ENCODE results near the gene CITED4. TPM values are rescaled to one million over a fixed set of nuclear protein-coding genes. Genes with fewer than 3 reads are reported as not detected.
A peak's percentile ranks its signal among the peaks of the same experiment; 100 is the strongest.

The CITED4 gene
- polyA plus RNA-seq, 1 of the 3 experiments (the other 2 are of a cell fraction), result 10.1 TPM

DNA sequence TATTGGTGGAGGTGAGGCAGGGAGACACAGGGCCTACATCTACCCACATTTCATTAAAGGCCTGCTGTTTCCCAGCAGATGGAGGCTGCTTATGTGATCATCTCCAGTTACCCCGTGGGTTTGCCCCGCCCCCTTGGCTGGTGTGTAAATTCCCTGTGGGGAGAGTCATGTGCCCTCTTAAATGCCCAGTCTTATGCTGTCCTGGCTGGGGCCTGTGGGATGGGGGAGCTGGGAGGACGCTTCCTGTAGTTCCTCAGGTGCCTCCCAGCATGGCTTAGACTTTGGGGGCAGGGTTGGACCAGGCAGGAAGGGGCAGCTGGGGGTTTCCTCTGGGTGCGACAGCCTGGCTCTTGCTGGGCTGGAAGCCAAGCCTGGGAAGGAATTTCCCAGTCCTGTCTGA is 15.5 kb upstream of the CITED4 start (continued):
- TF ChIP-seq, protein P1, sequence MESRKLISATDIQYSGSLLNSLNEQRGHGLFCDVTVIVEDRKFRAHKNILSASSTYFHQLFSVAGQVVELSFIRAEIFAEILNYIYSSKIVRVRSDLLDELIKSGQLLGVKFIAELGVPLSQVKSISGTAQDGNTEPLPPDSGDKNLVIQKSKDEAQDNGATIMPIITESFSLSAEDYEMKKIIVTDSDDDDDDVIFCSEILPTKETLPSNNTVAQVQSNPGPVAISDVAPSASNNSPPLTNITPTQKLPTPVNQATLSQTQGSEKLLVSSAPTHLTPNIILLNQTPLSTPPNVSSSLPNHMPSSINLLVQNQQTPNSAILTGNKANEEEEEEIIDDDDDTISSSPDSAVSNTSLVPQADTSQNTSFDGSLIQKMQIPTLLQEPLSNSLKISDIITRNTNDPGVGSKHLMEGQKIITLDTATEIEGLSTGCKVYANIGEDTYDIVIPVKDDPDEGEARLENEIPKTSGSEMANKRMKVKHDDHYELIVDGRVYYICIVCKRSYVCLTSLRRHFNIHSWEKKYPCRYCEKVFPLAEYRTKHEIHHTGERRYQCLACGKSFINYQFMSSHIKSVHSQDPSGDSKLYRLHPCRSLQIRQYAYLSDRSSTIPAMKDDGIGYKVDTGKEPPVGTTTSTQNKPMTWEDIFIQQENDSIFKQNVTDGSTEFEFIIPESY (IDR thresholded peaks at IDR 0.05; ENCODE audit: borderline replicate concordance, low read depth), result peak; percentile 48; the same call in 1 of the 2 replicates
- TF ChIP-seq, protein P2, sequence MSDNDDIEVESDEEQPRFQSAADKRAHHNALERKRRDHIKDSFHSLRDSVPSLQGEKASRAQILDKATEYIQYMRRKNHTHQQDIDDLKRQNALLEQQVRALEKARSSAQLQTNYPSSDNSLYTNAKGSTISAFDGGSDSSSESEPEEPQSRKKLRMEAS (IDR thresholded peaks at IDR 0.05; ENCODE audit: low read depth), result peak; percentile 92
- no peak for TF ChIP-seq SMC3 (IDR thresholded peaks at IDR 0.05; ENCODE audit: low read depth, low read length)
- TF ChIP-seq USF2 (IDR thresholded peaks at IDR 0.05; ENCODE audit: borderline replicate concordance, low read depth, low read length), result 0 out of 2 replicates have a peak, but pooled peaks have one; percentile 33
- TF ChIP-seq, protein P3, sequence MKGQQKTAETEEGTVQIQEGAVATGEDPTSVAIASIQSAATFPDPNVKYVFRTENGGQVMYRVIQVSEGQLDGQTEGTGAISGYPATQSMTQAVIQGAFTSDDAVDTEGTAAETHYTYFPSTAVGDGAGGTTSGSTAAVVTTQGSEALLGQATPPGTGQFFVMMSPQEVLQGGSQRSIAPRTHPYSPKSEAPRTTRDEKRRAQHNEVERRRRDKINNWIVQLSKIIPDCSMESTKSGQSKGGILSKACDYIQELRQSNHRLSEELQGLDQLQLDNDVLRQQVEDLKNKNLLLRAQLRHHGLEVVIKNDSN (IDR thresholded peaks at IDR 0.05; ENCODE audit: borderline replicate concordance, low read depth), result peak; percentile 83
- TF ChIP-seq RAD21 (IDR thresholded peaks at IDR 0.05; ENCODE audit: low read length), result no peak
- TF ChIP-seq NFIC (IDR thresholded peaks at IDR 0.05; ENCODE audit: borderline replicate concordance), result peak; percentile 92
- peak; percentile 41; the same call in 1 of the 2 replicates for TF ChIP-seq ELF1 (IDR thresholded peaks at IDR 0.05)

DNA sequence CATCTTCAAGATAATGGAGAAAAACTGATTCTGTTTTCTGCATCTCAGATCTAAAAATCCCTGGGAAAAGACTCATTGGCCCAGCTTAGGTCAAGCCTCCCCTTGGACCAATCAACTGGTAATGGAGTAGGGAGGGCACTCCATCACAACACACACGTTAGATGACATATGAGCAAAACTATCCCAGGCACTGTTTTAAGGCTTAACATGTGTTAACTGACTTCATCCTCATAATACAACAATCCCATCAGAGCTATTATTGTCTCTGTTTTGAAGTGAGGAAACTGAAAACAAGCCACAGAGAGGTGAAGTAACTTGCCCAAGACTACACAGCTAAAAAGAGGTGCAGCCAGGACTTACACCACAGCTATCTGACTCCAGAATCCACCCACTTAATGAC is 14.7 kb upstream of the CITED4 start:
- ChIA-PET CTCF (interaction anchor here (1.1 to 1.6 kb wide), 4 partner anchors 26 to 75 kb away, joined by 3 to 6 read pairs (median 4); no protein-coding TSS in a partner anchor), POLR2A (no interaction called here)
- peak overlapping the region; percentile 41; the same call in 1 of the 2 replicates for H3K4me2 ChIP-seq
- H2AFZ ChIP-seq (ENCODE audit: low read depth), result no peak overlapping the region
- H3K4me3 ChIP-seq (ENCODE audit: low read depth in 2 of 2, low read length in 1 of 2), result no peak overlapping the region
- H3K27ac ChIP-seq (ENCODE audit: low read depth in 2 of 2, low read length in 1 of 2), result peak overlapping the region; percentile 88 to 90
- H3F3A ChIP-seq (replicated peaks; ENCODE audit: insufficient read depth), result peaks cover 42% of the 10 kb centered on the region
- 64% methylated on average over 1 of the region's 1 CpG for WGBS (ENCODE audit: low lambda C conversion rate)
- no peaks in the 10 kb centered on the region for H3K9me2 ChIP-seq
- DNase-seq, result no peak
- no peaks in the 10 kb centered on the region for H3K79me2 ChIP-seq (ENCODE audit: insufficient read depth)
- peak overlapping the region; percentile 54 for H3K9ac ChIP-seq
- H3K9me3 ChIP-seq, result no peaks in the 10 kb centered on the region
- H3K27me3 ChIP-seq (ENCODE audit: insufficient read depth), result no peaks in the 10 kb centered on the region
- peaks cover 7 to 28% of the 10 kb centered on the region in 2 experiments; a peak in 3 of 4 replicates for H3K4me1 ChIP-seq (ENCODE audit: control insufficient read depth in 1 of 2, insufficient read depth in 2 of 2, low read depth in 1 of 2, low read length in 1 of 2)
- no peaks in the 10 kb centered on the region for H3K36me3 ChIP-seq (replicated peaks in 1 of 2; ENCODE audit: control insufficient read depth in 1 of 2, insufficient read depth in 2 of 2, low read length in 1 of 2)
- no peaks in the 10 kb centered on the region for H4K20me1 ChIP-seq (ENCODE audit: insufficient read depth)
- TF ChIP-seq ELF1 (IDR thresholded peaks at IDR 0.05) (no peak), GABPA (IDR thresholded peaks at IDR 0.05; ENCODE audit: low read depth) (no peak), JUND (IDR thresholded peaks at IDR 0.05) (no peak), GATA2 (CRISPR knock-in tag; IDR thresholded peaks at IDR 0.05) (no peak)
- TF ChIP-seq, protein P4, sequence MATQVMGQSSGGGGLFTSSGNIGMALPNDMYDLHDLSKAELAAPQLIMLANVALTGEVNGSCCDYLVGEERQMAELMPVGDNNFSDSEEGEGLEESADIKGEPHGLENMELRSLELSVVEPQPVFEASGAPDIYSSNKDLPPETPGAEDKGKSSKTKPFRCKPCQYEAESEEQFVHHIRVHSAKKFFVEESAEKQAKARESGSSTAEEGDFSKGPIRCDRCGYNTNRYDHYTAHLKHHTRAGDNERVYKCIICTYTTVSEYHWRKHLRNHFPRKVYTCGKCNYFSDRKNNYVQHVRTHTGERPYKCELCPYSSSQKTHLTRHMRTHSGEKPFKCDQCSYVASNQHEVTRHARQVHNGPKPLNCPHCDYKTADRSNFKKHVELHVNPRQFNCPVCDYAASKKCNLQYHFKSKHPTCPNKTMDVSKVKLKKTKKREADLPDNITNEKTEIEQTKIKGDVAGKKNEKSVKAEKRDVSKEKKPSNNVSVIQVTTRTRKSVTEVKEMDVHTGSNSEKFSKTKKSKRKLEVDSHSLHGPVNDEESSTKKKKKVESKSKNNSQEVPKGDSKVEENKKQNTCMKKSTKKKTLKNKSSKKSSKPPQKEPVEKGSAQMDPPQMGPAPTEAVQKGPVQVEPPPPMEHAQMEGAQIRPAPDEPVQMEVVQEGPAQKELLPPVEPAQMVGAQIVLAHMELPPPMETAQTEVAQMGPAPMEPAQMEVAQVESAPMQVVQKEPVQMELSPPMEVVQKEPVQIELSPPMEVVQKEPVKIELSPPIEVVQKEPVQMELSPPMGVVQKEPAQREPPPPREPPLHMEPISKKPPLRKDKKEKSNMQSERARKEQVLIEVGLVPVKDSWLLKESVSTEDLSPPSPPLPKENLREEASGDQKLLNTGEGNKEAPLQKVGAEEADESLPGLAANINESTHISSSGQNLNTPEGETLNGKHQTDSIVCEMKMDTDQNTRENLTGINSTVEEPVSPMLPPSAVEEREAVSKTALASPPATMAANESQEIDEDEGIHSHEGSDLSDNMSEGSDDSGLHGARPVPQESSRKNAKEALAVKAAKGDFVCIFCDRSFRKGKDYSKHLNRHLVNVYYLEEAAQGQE (IDR thresholded peaks at IDR 0.05; ENCODE audit: low read depth, low read length), result no peak
